ENCODE measurements around the gene DPY19L2. TPM values are rescaled to one million over a fixed set of nuclear protein-coding genes. Genes with fewer than 3 reads are reported as not detected.
"Not testable (repeated sequence)": the region's sequence is repeated elsewhere in the genome, so short reads cannot be mapped to it uniquely, and the experiment has no call there.

The DPY19L2 gene
- polyA plus RNA-seq, 1 experiment = 7.8 TPM

DNA sequence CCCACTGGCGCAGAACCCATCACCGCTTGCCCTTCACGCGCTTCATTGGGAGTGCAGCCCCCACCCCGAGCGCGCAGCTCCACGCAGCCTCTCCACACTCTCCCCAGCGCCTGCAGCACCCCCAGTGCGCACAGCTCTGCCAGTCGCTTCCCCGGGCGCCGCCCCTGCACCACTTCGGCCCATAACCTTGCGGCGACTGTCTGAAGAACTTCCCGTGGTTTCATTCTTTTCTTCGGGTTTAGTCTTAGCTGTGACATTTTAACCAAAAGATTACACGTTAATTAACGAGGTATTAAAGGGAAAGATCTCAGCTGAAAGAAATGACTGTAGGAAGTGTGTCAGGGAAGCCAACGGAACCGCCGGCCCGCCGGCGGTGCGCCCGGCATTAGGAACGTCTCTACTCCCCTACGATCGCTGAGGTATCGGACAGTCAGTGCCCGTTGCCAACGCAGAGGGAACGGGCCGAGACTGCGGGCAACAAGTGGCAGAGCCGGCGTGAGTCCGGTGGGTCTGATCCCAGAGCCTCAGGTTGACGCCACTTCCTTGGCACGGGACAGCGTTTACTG is 590 bp upstream of the DPY19L2 start:
- peak overlapping the region; percentile 75 for H3K4me3 ChIP-seq (ENCODE audit: low read depth, low read length)
- H3K27me3 ChIP-seq (ENCODE audit: control insufficient read depth, insufficient read depth, low read length); H3K9me3 ChIP-seq (ENCODE audit: control insufficient read depth, insufficient read depth, low read length); DNase-seq (ENCODE audit: low read depth, low spot score); H3K27ac ChIP-seq (ENCODE audit: low read depth, low read length): not testable (repeated sequence)
- CTCF ChIA-PET = interaction anchor here (1.0 to 1.7 kb wide), 3 partner anchors 133 to 250 kb away, joined by 3 to 13 read pairs (median 6); no protein-coding TSS in a partner anchor
- POLR2A ChIA-PET = interaction anchor here (0.7 kb wide), 1 partner anchor 513 kb away, joined by 3 read pairs; no protein-coding TSS in a partner anchor

DNA sequence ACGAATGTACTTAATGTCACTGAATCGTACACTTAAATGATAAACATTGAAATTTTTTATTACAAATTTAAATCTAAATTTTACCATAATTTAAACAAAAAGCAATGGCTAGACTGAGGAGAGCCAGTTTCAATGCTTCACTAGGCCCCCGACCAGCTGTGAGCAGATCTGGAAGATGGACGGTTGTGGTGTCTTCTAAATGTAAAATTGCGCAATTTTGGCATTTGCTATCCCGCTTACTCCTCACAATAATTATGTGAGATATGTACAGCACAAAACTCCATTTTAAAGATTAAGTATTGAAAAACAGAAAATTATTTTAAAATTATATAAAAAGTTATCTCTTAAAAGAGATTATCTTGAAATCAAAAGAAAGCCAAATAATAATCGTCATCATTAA is 5.3 kb downstream of the DPY19L2 start:
- POLR2A ChIA-PET; CTCF ChIA-PET; H3K4me3 ChIP-seq (ENCODE audit: low read depth, low read length); H3K27ac ChIP-seq (ENCODE audit: low read depth, low read length); H3K9me3 ChIP-seq (ENCODE audit: control insufficient read depth, insufficient read depth, low read length); H3K27me3 ChIP-seq (ENCODE audit: control insufficient read depth, insufficient read depth, low read length); DNase-seq (ENCODE audit: low read depth, low spot score): not testable (repeated sequence)

DNA sequence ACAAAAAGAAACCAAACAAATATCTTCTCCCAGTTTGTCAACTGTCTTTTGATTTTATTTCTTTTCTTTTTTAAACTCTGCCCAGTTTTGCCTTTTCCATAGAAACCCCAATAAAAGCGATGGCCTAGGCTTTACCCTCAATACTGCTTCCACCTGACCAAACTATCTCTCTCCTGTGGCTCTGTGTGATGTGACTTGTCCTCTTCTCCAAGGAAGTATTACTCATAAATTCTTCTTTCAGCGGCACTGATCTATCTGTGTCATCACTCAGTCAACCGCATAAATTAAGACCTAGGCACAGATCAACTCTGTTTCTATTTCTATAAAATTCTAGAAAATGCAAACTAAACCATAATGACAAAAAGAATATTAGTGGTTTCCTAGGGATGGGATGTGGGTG is 9.8 kb downstream of the DPY19L2 start:
- H3K27ac ChIP-seq (ENCODE audit: low read depth, low read length); POLR2A ChIA-PET; H3K27me3 ChIP-seq (ENCODE audit: control insufficient read depth, insufficient read depth, low read length); H3K4me3 ChIP-seq (ENCODE audit: low read depth, low read length); DNase-seq (ENCODE audit: low read depth, low spot score); H3K9me3 ChIP-seq (ENCODE audit: control insufficient read depth, insufficient read depth, low read length); CTCF ChIA-PET: not testable (repeated sequence)

DNA sequence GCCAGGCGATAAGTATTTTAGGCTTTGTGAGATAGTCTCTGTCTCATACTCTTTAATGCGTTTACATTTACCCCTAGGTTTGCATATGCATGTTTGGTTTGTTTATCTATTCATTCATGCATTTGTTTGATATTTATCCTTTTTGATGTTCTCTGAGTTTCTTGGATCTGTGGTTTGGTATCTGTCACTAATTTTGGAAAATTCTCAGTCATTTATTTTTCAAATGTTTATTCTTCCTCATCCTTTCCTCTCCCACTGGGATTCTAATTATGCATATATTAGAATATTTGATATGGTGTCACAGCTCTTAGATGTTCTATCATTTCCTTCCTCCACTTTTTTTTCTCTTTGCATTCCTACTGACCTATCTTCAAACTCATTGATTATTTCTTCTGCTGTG is 11.9 kb downstream of the DPY19L2 start:
- DNase-seq (ENCODE audit: low read depth, low spot score); H3K27me3 ChIP-seq (ENCODE audit: control insufficient read depth, insufficient read depth, low read length); POLR2A ChIA-PET; CTCF ChIA-PET; H3K4me3 ChIP-seq (ENCODE audit: low read depth, low read length); H3K9me3 ChIP-seq (ENCODE audit: control insufficient read depth, insufficient read depth, low read length); H3K27ac ChIP-seq (ENCODE audit: low read depth, low read length): not testable (repeated sequence)

DNA sequence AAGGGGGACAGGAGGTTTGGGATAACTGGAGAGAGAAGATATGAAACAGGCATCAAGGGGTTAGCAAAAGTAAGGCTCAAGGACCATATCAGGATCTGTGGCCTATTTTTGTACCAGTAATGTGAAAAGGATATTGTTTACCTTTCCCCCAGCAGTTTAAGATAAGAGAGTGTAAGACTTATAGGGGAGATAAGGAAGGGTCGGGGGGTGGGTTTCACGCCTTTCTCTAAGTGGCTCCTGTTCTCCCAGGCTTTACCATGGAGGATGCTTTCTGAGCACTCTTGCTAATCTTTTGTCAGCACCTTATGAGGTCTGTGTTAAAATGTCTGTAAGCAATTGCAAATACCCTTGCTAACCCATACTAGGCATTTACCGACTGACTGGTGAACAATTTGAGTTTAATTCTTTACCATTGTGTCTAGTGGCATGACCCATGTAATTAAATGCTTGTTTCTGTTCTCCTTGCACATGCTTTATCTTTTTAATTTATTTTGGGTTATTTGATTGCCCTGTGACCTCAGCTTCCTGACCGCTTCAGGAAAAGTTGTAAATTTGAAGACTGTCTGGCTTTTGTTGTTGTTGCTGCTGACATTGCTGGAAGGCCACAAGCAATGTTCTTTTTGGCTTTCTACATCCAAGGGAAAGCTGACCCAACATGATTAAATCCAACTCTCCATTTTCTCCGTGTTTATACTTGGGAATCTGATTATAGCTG is 12.6 kb downstream of the DPY19L2 start:
- H3K4me3 ChIP-seq (ENCODE audit: low read depth, low read length); CTCF ChIA-PET; H3K9me3 ChIP-seq (ENCODE audit: control insufficient read depth, insufficient read depth, low read length); H3K27me3 ChIP-seq (ENCODE audit: control insufficient read depth, insufficient read depth, low read length); H3K27ac ChIP-seq (ENCODE audit: low read depth, low read length); POLR2A ChIA-PET; DNase-seq (ENCODE audit: low read depth, low spot score): not testable (repeated sequence)

DNA sequence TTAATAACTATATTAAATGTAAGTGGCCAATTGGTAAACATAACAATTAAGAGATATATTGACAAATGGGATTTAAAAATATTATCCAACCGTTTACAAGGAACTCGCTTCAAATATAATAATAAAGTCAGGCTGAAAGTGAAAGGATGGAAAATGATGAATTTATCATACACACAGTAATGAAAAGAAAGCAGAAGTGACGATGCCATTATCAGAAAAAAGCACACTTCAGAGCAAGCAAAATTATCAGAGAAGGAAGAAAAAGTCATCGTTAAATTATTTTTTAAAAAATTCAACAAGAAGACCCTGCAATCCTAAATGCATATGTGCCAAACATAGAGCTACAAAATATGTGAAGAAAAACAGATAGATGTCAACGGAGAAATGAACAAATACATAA is 13.8 kb downstream of the DPY19L2 start:
- H3K4me3 ChIP-seq (ENCODE audit: low read depth, low read length); H3K27ac ChIP-seq (ENCODE audit: low read depth, low read length); H3K9me3 ChIP-seq (ENCODE audit: control insufficient read depth, insufficient read depth, low read length); POLR2A ChIA-PET; H3K27me3 ChIP-seq (ENCODE audit: control insufficient read depth, insufficient read depth, low read length); CTCF ChIA-PET; DNase-seq (ENCODE audit: low read depth, low spot score): not testable (repeated sequence)

DNA sequence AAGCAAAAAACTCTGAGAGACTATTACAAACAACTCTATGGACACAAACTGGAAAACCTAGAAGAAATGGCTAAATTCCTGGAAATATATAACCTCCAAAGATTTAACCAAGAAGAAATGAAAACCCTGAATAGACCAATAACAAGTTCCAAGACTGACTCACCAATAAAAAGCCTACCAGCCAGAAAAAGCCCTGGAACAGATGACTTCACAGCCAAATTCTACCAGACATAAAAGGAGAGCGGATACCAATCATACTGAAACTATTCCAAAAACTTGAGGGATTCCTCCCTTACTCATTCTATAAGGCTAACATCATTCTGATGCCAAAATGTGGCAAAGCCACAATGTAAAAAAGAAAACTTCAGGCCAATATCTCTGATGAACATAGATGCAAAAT is 18.8 kb downstream of the DPY19L2 start:
- CTCF ChIA-PET; H3K9me3 ChIP-seq (ENCODE audit: control insufficient read depth, insufficient read depth, low read length); H3K27me3 ChIP-seq (ENCODE audit: control insufficient read depth, insufficient read depth, low read length); H3K27ac ChIP-seq (ENCODE audit: low read depth, low read length); POLR2A ChIA-PET; DNase-seq (ENCODE audit: low read depth, low spot score); H3K4me3 ChIP-seq (ENCODE audit: low read depth, low read length): not testable (repeated sequence)

DNA sequence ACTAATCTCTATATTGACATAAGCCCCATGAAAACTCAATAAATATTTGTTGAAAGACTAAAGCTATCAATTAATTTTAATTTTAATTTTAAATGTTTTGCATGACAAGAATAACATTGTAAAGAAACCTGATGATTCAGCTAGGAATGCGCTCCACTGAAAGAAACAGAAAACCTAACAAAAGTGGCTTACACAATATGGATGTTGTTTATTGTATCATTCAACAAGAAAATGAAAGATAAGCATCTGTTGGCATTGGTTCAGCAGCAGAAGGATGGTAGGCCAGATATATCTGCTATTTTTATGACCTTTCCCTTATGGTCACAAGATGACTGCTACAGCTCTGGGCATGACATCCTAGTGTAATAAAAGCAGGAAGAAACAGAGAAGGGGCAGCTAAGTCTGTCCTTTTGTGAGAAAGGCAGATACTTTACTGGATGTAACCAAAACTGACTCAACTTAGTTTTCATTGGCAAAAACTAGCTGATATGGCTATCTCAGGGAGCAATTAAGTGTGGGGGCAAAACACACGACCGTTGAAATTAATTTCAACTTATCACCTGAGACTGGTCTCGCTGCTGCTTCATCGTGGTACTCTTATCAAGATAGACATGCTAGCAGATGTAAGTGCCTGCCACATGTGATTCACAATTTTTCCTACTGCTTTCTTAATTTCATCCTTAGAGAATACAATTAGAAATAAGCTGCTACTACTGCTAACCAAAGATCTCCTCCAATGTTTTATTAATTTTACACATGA is 24.7 kb downstream of the DPY19L2 start:
- H3K27ac ChIP-seq (ENCODE audit: low read depth, low read length); H3K4me3 ChIP-seq (ENCODE audit: low read depth, low read length); H3K27me3 ChIP-seq (ENCODE audit: control insufficient read depth, insufficient read depth, low read length); CTCF ChIA-PET; H3K9me3 ChIP-seq (ENCODE audit: control insufficient read depth, insufficient read depth, low read length); POLR2A ChIA-PET: not testable (repeated sequence)
- DNase-seq (ENCODE audit: low read depth, low spot score) = peak; percentile 3

DNA sequence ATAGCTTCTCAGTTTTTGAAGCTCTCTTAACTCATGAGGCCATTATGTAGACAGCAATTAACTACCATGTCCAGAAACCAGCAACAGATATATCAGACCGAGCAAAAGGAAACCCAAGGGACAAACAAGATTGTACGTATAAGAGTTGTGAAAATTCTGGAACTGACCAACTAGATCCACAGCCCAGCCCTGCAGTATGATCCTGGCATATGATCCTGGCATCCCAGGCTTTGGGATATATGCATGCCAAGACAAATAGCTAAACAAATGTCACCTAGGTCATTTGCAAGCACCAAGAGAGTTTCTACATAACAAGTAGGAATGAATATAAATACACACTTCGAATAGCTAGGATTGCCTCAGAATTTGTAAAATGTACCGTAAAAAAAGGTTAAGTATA is 44.0 kb downstream of the DPY19L2 start:
- POLR2A ChIA-PET; H3K9me3 ChIP-seq (ENCODE audit: control insufficient read depth, insufficient read depth, low read length); H3K4me3 ChIP-seq (ENCODE audit: low read depth, low read length); H3K27me3 ChIP-seq (ENCODE audit: control insufficient read depth, insufficient read depth, low read length); CTCF ChIA-PET; H3K27ac ChIP-seq (ENCODE audit: low read depth, low read length); DNase-seq (ENCODE audit: low read depth, low spot score): not testable (repeated sequence)

DNA sequence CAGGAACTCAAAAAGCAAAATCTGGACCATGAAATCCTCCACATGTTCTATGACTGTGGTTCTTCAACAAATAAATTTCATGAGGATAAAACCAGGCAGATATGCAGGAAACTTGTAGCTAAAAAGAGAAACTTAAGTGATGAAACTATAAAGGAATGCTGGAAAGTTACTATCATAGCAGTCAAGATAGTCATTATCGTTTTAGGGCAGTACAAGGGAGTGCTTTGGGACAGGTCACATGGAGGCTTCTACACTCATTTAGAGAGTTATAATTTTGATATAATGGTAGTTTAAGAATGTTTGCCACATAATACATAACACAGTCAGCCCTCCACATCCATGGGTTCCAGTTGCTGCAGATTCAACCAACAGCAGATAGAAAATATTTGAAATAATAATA is 52.7 kb downstream of the DPY19L2 start:
- H3K27ac ChIP-seq (ENCODE audit: low read depth, low read length); H3K9me3 ChIP-seq (ENCODE audit: control insufficient read depth, insufficient read depth, low read length); CTCF ChIA-PET; H3K4me3 ChIP-seq (ENCODE audit: low read depth, low read length); DNase-seq (ENCODE audit: low read depth, low spot score); H3K27me3 ChIP-seq (ENCODE audit: control insufficient read depth, insufficient read depth, low read length); POLR2A ChIA-PET: not testable (repeated sequence)

DNA sequence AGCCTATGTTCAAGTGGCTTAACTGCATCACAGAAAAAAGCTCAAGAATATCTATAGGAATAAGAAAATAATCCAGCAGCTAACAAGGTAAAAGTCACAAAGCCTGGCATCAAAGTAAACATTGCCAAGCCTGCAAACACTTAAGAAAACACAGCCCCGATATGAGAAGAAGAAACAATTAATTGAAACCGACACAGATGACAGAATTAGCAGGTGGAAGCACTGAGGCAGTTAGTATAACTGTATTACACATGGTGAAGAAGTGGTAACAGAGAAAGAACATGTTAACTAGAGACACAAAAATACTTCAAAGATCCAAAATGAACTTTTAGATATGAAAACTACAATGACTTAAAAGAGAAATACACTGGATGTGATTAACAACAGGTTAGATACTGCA is 57.0 kb downstream of the DPY19L2 start:
- CTCF ChIA-PET; H3K4me3 ChIP-seq (ENCODE audit: low read depth, low read length); H3K27me3 ChIP-seq (ENCODE audit: control insufficient read depth, insufficient read depth, low read length); H3K9me3 ChIP-seq (ENCODE audit: control insufficient read depth, insufficient read depth, low read length); H3K27ac ChIP-seq (ENCODE audit: low read depth, low read length); DNase-seq (ENCODE audit: low read depth, low spot score); POLR2A ChIA-PET: not testable (repeated sequence)

DNA sequence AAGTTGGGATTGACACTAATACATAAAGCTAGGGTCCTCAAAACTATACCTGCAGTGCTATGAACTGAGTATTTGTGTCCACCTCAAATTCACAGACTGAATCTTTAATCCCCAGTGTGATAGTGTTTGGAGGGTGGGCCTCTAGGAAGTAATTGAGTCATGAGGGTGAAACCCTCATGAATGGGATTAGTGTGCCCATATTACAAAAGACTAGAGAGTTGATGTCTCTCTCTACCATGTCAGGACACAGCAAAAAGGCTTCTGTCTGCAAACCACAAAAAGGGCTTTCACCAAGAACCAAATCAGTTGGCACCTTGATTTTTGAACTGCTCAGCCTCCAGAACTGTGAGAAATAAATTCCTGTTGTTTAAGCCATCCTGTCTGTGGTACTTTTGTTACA is 59.0 kb downstream of the DPY19L2 start:
- H3K27me3 ChIP-seq (ENCODE audit: control insufficient read depth, insufficient read depth, low read length); DNase-seq (ENCODE audit: low read depth, low spot score); POLR2A ChIA-PET; H3K27ac ChIP-seq (ENCODE audit: low read depth, low read length); CTCF ChIA-PET; H3K9me3 ChIP-seq (ENCODE audit: control insufficient read depth, insufficient read depth, low read length); H3K4me3 ChIP-seq (ENCODE audit: low read depth, low read length): not testable (repeated sequence)
